GM12891 (cell line): ENCODE measurements around the gene POU2F1.
A peak's percentile ranks its signal among the peaks of the same experiment; 100 is the strongest.

Source experiments
- DNase-seq: peaks from one replicate; pipeline ENCODE4 v3.0.0; 2011; ENCODE audit warnings: low spot score; ENCODE audit not compliant: insufficient read length
- FAIRE-seq: peaks from 2 replicates; lab custom pipeline; 2011; peaks lifted over from hg19 to GRCh38; lab: Jason Lieb, UNC
- PAX5 ChIP-seq: IDR thresholded peaks from 2 replicates; pipeline ENCODE4 v1.6.1; 2011; ENCODE audit warnings: low read length, moderate library complexity, mild to moderate bottlenecking; ENCODE audit not compliant: insufficient read depth, severe bottlenecking
- POLR2A ChIP-seq: IDR thresholded peaks from 2 replicates; pipeline ENCODE4 v1.6.1; 2011; ENCODE audit warnings: low read depth, low read length, control low read depth
- POLR2AphosphoS5 ChIP-seq: IDR thresholded peaks from 2 replicates; pipeline ENCODE4 v1.6.1; 2011; ENCODE audit warnings: low read depth, low read length, control low read depth
- POU2F2 ChIP-seq: IDR thresholded peaks from 2 replicates; pipeline ENCODE4 v1.6.1; 2011; ENCODE audit warnings: low read depth, mild to moderate bottlenecking, control low read depth, low read length, moderate library complexity
- SPI1 ChIP-seq: IDR thresholded peaks from 2 replicates; pipeline ENCODE4 v1.6.1; 2011; ENCODE audit warnings: low read depth, low read length, control low read depth
- TAF1 ChIP-seq: IDR thresholded peaks from 2 replicates; pipeline ENCODE4 v1.6.1; 2011; ENCODE audit warnings: low read depth, low read length, control low read depth

POU2F1 gene

GRCh38 chr1:167404908-167405307, 184.2 kb downstream of the POU2F1 start:
- DNase-seq (no peak), FAIRE-seq (no peak)
- no peak for TF ChIP-seq PAX5
- no peak for TF ChIP-seq POLR2AphosphoS5
- no peak for TF ChIP-seq SPI1
- TF ChIP-seq POLR2A: no peak
- TF ChIP-seq TAF1: no peak
- no peak for TF ChIP-seq POU2F2

GRCh38 chr1:167408355-167408754, 187.7 kb downstream of the POU2F1 start:
- no peak for DNase-seq
- FAIRE-seq: no peak
- TF ChIP-seq POLR2A: no peak
- no peak for TF ChIP-seq TAF1
- no peak for TF ChIP-seq POLR2AphosphoS5
- no peak for TF ChIP-seq PAX5
- no peak for TF ChIP-seq POU2F2
- no peak for TF ChIP-seq SPI1

- peak; percentile 73 for FAIRE-seq
- no peak for DNase-seq
- no peak for TF ChIP-seq PAX5
- TF ChIP-seq POU2F2: no peak
- TF ChIP-seq POLR2A: no peak
- TF ChIP-seq TAF1: no peak
- no peak for TF ChIP-seq SPI1
- no peak for TF ChIP-seq POLR2AphosphoS5
These were observed 188.5 kb downstream of the POU2F1 start for GRCh38 chr1:167409183-167409582.

- no peak for TF ChIP-seq PAX5
- no peak for TF ChIP-seq POLR2A
- TF ChIP-seq POLR2AphosphoS5: no peak
- no peak for TF ChIP-seq SPI1
- TF ChIP-seq TAF1: no peak
- TF ChIP-seq POU2F2: no peak
- DNase-seq: no peak
- no peak for FAIRE-seq
These were observed 191.4 kb downstream of the POU2F1 start for GRCh38 chr1:167412072-167412471.

GRCh38 chr1:167412920-167413319, 192.2 kb downstream of the POU2F1 start:
- FAIRE-seq: no peak
- no peak for TF ChIP-seq PAX5
- TF ChIP-seq SPI1: peak; percentile 37; the same call in 1 of the 2 replicates

GRCh38 chr1:167413328-167413727, 192.6 kb downstream of the POU2F1 start:
- DNase-seq: no peak
- TF ChIP-seq TAF1 (no peak), PAX5 (no peak), POLR2AphosphoS5 (no peak), POLR2A (no peak), SPI1 (no peak)
- no peak for FAIRE-seq

More at GRCh38 chr1:167412920-167413319, 192.2 kb downstream of the POU2F1 start:
- DNase-seq: no peak

- DNase-seq (no peak), FAIRE-seq (no peak)
- TF ChIP-seq TAF1: no peak
- no peak for TF ChIP-seq SPI1
- no peak for TF ChIP-seq PAX5
- no peak for TF ChIP-seq POU2F2
- TF ChIP-seq POLR2AphosphoS5: no peak
- no peak for TF ChIP-seq POLR2A
These were observed 195.8 kb downstream of the POU2F1 start for GRCh38 chr1:167416506-167416905.

- DNase-seq: no peak
- TF ChIP-seq POLR2AphosphoS5: no peak
- no peak for TF ChIP-seq POLR2A
- TF ChIP-seq TAF1: no peak
- TF ChIP-seq SPI1: no peak
- no peak for TF ChIP-seq POU2F2
- no peak for TF ChIP-seq PAX5
- FAIRE-seq: no peak
These were observed 197.7 kb downstream of the POU2F1 start for GRCh38 chr1:167418391-167418790.

GRCh38 chr1:167419245-167419644, 198.6 kb downstream of the POU2F1 start:
- FAIRE-seq: no peak
- DNase-seq: no peak

GRCh38 chr1:167420510-167420909, 199.8 kb downstream of the POU2F1 start:
- FAIRE-seq (no peak), DNase-seq (no peak)
- TF ChIP-seq TAF1: no peak
- no peak for TF ChIP-seq POU2F2
- no peak for TF ChIP-seq PAX5
- TF ChIP-seq POLR2A: no peak
- TF ChIP-seq SPI1: no peak
- no peak for TF ChIP-seq POLR2AphosphoS5

More at GRCh38 chr1:167419245-167419644, 198.6 kb downstream of the POU2F1 start:
- TF ChIP-seq POLR2AphosphoS5 (no peak), TAF1 (no peak), SPI1 (no peak), POU2F2 (no peak), POLR2A (no peak), PAX5 (no peak)
